Gastroesophageal sphincter (tissue), 3 donors: ENCODE data around the gene TFEB.

Experiments used
- POLR2A ChIP-seq, 2 donors: fragments of 450-650 bp; IDR thresholded peaks; one replicate each; pipeline ENCODE4 v1.6.1; 2017; ENCODE audit warnings: antibody characterized with exemption in 2 of 2, mild to moderate bottlenecking in 2 of 2, moderate library complexity in 1 of 2
- POLR2AphosphoS5 ChIP-seq: sonication (generic); formaldehyde crosslinking; IDR thresholded peaks from one replicate; pipeline ENCODE4 v1.6.1; 2017; ENCODE audit warnings: antibody characterized with exemption
- TF ChIP-seq, protein P1 (sequence below), 4 experiments: fragments of 200-600 bp in 2 of 4; fragments of 450-650 bp in 2 of 4; sonication (generic) in 1 of 4; IDR thresholded peaks; one replicate each; pipeline ENCODE4 v1.5.1; 2017 to 2019; ENCODE audit warnings: antibody characterized with exemption in 4 of 4, mild to moderate bottlenecking in 2 of 4, moderate library complexity in 2 of 4

DNA sequence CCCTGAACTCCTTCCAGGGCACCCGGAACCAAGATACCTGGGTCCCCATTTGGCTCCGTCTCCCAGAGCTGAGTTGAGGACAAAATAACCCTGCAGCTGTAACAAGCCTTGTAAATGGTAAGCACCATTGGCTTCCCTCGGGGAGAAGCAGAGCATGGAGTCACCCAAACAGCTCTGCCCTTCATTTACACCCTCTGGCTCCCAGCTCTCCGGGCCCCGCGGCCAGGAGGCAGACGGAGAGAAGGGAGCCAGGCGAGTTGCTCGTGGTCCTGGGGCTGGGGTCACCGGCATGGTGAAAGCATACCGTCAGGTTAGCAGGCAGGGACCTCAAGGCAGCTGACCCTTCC lies 2.1 kb downstream of the TFEB start:
- TF ChIP-seq POLR2AphosphoS5 = no peak
- TF ChIP-seq, protein P1, sequence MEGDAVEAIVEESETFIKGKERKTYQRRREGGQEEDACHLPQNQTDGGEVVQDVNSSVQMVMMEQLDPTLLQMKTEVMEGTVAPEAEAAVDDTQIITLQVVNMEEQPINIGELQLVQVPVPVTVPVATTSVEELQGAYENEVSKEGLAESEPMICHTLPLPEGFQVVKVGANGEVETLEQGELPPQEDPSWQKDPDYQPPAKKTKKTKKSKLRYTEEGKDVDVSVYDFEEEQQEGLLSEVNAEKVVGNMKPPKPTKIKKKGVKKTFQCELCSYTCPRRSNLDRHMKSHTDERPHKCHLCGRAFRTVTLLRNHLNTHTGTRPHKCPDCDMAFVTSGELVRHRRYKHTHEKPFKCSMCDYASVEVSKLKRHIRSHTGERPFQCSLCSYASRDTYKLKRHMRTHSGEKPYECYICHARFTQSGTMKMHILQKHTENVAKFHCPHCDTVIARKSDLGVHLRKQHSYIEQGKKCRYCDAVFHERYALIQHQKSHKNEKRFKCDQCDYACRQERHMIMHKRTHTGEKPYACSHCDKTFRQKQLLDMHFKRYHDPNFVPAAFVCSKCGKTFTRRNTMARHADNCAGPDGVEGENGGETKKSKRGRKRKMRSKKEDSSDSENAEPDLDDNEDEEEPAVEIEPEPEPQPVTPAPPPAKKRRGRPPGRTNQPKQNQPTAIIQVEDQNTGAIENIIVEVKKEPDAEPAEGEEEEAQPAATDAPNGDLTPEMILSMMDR (IDR thresholded peaks at IDR 0.05) = no peak
- no peak for TF ChIP-seq POLR2A (IDR thresholded peaks at IDR 0.05)
